CD4-positive, alpha-beta T cell (primary cell): ENCODE measurements around the gene OGDH. TPM values are rescaled to one million over a fixed set of nuclear protein-coding genes. Genes with fewer than 3 reads are reported as not detected.

ENCODE experiments used
- ATAC-seq: fragments of 200-7000 bp; cut with Tn5 transposase; one replicate; pipeline ENCODE4 v1.10.0; 2022; ENCODE audit warnings: mild to moderate bottlenecking; ENCODE audit not compliant: poor library complexity
- CTCF ChIA-PET: fragments of 350-600 bp; sonication (Branson Sonifier 250); formaldehyde crosslinking; loops from one replicate; lab custom pipeline; 2021; ENCODE audit warnings: antibody characterized with exemption, inconsistent platforms; lab: Charles Lee
- POLR2A ChIA-PET: fragments of 350-600 bp; sonication (Branson Sonifier 250); formaldehyde crosslinking; loops from one replicate; lab custom pipeline; 2021; ENCODE audit warnings: antibody characterized with exemption, inconsistent platforms; lab: Charles Lee
- DNase-seq, 14 experiments: peaks; one replicate each; pipeline ENCODE4 v3.0.0-alpha.2; 2013 to 2020; ENCODE audit warnings: mixed read lengths in 2 of 14
- H3K27ac ChIP-seq, 2 donors: one replicate each; pipeline versions ENCODE4 v1.5.1 to v1.7.0; 2013; ENCODE audit warnings: low read length in 2 of 2, low read depth in 1 of 2, mild to moderate bottlenecking in 1 of 2
- H3K27me3 ChIP-seq, 2 experiments: 1 replicate in 1 of 2; 2 replicates in 1 of 2; pipeline versions ENCODE4 v1.6.1 to v1.7.0; 2013; ENCODE audit warnings: low read length in 2 of 2, control low read depth in 1 of 2, mild to moderate bottlenecking in 1 of 2, moderate library complexity in 1 of 2; ENCODE audit not compliant: insufficient read depth in 2 of 2, control insufficient read depth in 1 of 2
- H3K36me3 ChIP-seq: one replicate; pipeline ENCODE4 v1.6.1; 2013; ENCODE audit warnings: low read length, control low read depth; ENCODE audit not compliant: insufficient read depth
- H3K4me1 ChIP-seq: one replicate; pipeline ENCODE4 v1.6.1; 2013; ENCODE audit warnings: low read length, control low read depth; ENCODE audit not compliant: insufficient read depth
- H3K4me3 ChIP-seq: one replicate; pipeline ENCODE4 v1.5.1; 2013; ENCODE audit warnings: mild to moderate bottlenecking, low read length, moderate library complexity
- H3K9me3 ChIP-seq, 2 experiments: 1 replicate in 1 of 2; 2 replicates in 1 of 2; pipeline versions ENCODE4 v1.6.1 to v1.7.0; 2013; ENCODE audit warnings: low read length in 2 of 2, mild to moderate bottlenecking in 2 of 2, control low read depth in 1 of 2, moderate library complexity in 1 of 2; ENCODE audit not compliant: control insufficient read depth in 1 of 2, insufficient read depth in 1 of 2
- H3K27ac Mint-ChIP-seq: one replicate; pipeline ENCODE4 v1.8.0; 2020; ENCODE audit warnings: mixed read lengths
- H3K27me3 Mint-ChIP-seq: one replicate; pipeline ENCODE4 v1.8.0; 2021; ENCODE audit warnings: mixed read lengths
- H3K36me3 Mint-ChIP-seq: one replicate; pipeline ENCODE4 v1.8.0; 2021; ENCODE audit warnings: low read depth, mixed read lengths
- H3K4me1 Mint-ChIP-seq: one replicate; pipeline ENCODE4 v1.8.0; 2021; ENCODE audit warnings: low read depth, mixed read lengths
- H3K4me3 Mint-ChIP-seq: one replicate; pipeline ENCODE4 v1.8.0; 2020; ENCODE audit warnings: mild to moderate bottlenecking, mixed read lengths
- H3K9me3 Mint-ChIP-seq: one replicate; pipeline ENCODE4 v1.8.0; 2020; ENCODE audit warnings: mixed read lengths
- CTCF ChIP-seq: fragments of 200-600 bp; IDR thresholded peaks from one replicate; pipeline ENCODE4 v1.8.0; 2022; ENCODE audit warnings: antibody characterized with exemption, mild to moderate bottlenecking
- intact Hi-C, 2 experiments: fragments of 100-400 bp; cut with DNase I in 1 of 2; cut with micrococcal nuclease in 1 of 2; formaldehyde crosslinking; loops; one replicate each; pipeline versions ENCODE4 v1.15.1 to v1.9.0; 2023 to 2025; cut with DNase I, micrococcal nuclease
- total RNA-seq, 174 experiments: library from RNA in 2 of 174; stranded (reverse) in 2 of 174; gene quantifications; one replicate each; pipeline ENCODE4 v1.2.3 and lab custom pipeline; 2021 to 2026

Gene OGDH
- total RNA-seq, 2 experiments from 2014 or later = 39.8 to 43.8 TPM

- H3K9me3 Mint-ChIP-seq = no peaks in the 10 kb centered on the region
- Histone ChIP-seq H3K27me3 (no peaks in the 10 kb centered on the region), H3K27ac (peak overlapping the region; percentile 87 to 91), H3K4me3 (peak overlapping the region; percentile 13), H3K4me1 (peaks cover 92% of the 10 kb centered on the region), H3K9me3 (no peaks in the 10 kb centered on the region), H3K36me3 (peaks cover 22% of the 10 kb centered on the region)
- peak overlapping the region; percentile 96 for H3K27ac Mint-ChIP-seq
- DNase-seq = peak in 1 of 14 experiments; percentile 55
- no peaks in the 10 kb centered on the region for H3K27me3 Mint-ChIP-seq
- TF ChIP-seq CTCF = no peak
- H3K4me1 Mint-ChIP-seq = peaks cover 66% of the 10 kb centered on the region
- ATAC-seq = peak; percentile 28
- peak overlapping the region; percentile 57 for H3K4me3 Mint-ChIP-seq
- CTCF ChIA-PET = interaction anchor here (0.9 to 2.2 kb wide), 6 partner anchors 8 to 226 kb away, joined by 3 to 12 read pairs (median 4); partner anchors contain the start of gene OGDH
- POLR2A ChIA-PET = interaction anchor here (0.6 to 13.5 kb wide), 22 partner anchors 8 to 217 kb away, joined by 3 to 229 read pairs (median 4); partner anchors contain the start of genes H2AZ2, NUDCD3, OGDH and PPIA
- H3K36me3 Mint-ChIP-seq = peaks cover 34% of the 10 kb centered on the region
- intact Hi-C loops = loop anchor here in 1 of 2 experiments (5.0 kb wide), 1 partner anchor 166 kb away; the partner anchor contains the start of gene PPIA
These were observed 24.5 kb downstream of the OGDH start for GRCh38 chr7:44630792-44631457.

- Mint-ChIP-seq H3K4me1 (peaks cover 64% of the 10 kb centered on the region), H3K36me3 (peaks cover 27% of the 10 kb centered on the region), H3K27me3 (no peaks in the 10 kb centered on the region), H3K27ac (peak overlapping the region; percentile 96), H3K9me3 (no peaks in the 10 kb centered on the region), H3K4me3 (peak overlapping the region; percentile 57)
- intact Hi-C loops = loop anchor here in 1 of 2 experiments (5.0 kb wide), 1 partner anchor 166 kb away; the partner anchor contains the start of gene PPIA
- no peak for TF ChIP-seq CTCF
- H3K9me3 ChIP-seq = no peaks in the 10 kb centered on the region
- DNase-seq (peak in 12 of 14 experiments; percentile 34 to 87 (median 48)), ATAC-seq (peak; percentile 48)
- peak overlapping the region; percentile 87 to 91 for H3K27ac ChIP-seq
- CTCF ChIA-PET = interaction anchor here (0.9 to 2.2 kb wide), 6 partner anchors 8 to 225 kb away, joined by 3 to 12 read pairs (median 4); partner anchors contain the start of gene OGDH
- no peaks in the 10 kb centered on the region for H3K27me3 ChIP-seq
- H3K4me1 ChIP-seq = peaks cover 92% of the 10 kb centered on the region
- POLR2A ChIA-PET = interaction anchor here (0.6 to 13.5 kb wide), 21 partner anchors 8 to 216 kb away, joined by 3 to 229 read pairs (median 4); partner anchors contain the start of genes H2AZ2, NUDCD3, OGDH and PPIA
- H3K36me3 ChIP-seq = peaks cover 15% of the 10 kb centered on the region
- peak overlapping the region; percentile 13 for H3K4me3 ChIP-seq
These were observed 25.2 kb downstream of the OGDH start for GRCh38 chr7:44631458-44632115.

GRCh38 chr7:44632196-44632595 is 25.8 kb downstream of the OGDH start:
- H3K36me3 Mint-ChIP-seq = peaks cover 21% of the 10 kb centered on the region
- H3K27me3 Mint-ChIP-seq = no peaks in the 10 kb centered on the region
- no peaks in the 10 kb centered on the region for H3K9me3 ChIP-seq
- H3K4me1 Mint-ChIP-seq = peaks cover 70% of the 10 kb centered on the region
- ATAC-seq = no peak
- H3K4me3 ChIP-seq = no peak overlapping the region
- POLR2A ChIA-PET = interaction anchor here (1.1 to 13.5 kb wide), 13 partner anchors 7 to 216 kb away, joined by 3 to 229 read pairs (median 10); partner anchors contain the start of genes H2AZ2, OGDH, PPIA and TMED4
- no peak for TF ChIP-seq CTCF
- no peaks in the 10 kb centered on the region for H3K27me3 ChIP-seq
- peak overlapping the region; percentile 57 for H3K4me3 Mint-ChIP-seq
- peak overlapping the region; percentile 96 for H3K27ac Mint-ChIP-seq
- peaks cover 9% of the 10 kb centered on the region for H3K36me3 ChIP-seq
- intact Hi-C loops = loop anchor here in 1 of 2 experiments (5.0 kb wide), 1 partner anchor 165 kb away; the partner anchor contains the start of gene PPIA
- no peaks in the 10 kb centered on the region for H3K9me3 Mint-ChIP-seq
- peaks cover 94% of the 10 kb centered on the region for H3K4me1 ChIP-seq
- peak in 2 of 14 experiments; percentile 31 to 48 for DNase-seq
- CTCF ChIA-PET = interaction anchor here (2.2 kb wide), 1 partner anchor 26 kb away, joined by 12 read pairs; the partner anchor contains the start of gene OGDH
- peak overlapping the region; percentile 87 to 91 for H3K27ac ChIP-seq
